LHCN-M2 (cell line): ENCODE measurements around the gene COL4A1. TPM values are rescaled to one million over a fixed set of nuclear protein-coding genes. Genes with fewer than 3 reads are reported as not detected.

Experiments
- DNase-seq: peaks from one replicate; pipeline ENCODE4 v3.0.0-alpha.2; 2012; ENCODE audit warnings: low read depth
- total RNA-seq: library from RNA; depleted of rRNA; stranded (reverse); fragments of >200 nt; gene quantifications from 2 replicates; pipeline ENCODE4 v1.2.3, GENCODE V29; 2014

COL4A1 gene
- total RNA-seq, 1 experiment from 2014 or later: 68.5 TPM

- no peak for DNase-seq
These were observed 30.4 kb downstream of the COL4A1 start for GRCh38 chr13:110276553-110276950.

- DNase-seq: no peak
These were observed 30.9 kb downstream of the COL4A1 start for GRCh38 chr13:110275931-110276552.

DNA sequence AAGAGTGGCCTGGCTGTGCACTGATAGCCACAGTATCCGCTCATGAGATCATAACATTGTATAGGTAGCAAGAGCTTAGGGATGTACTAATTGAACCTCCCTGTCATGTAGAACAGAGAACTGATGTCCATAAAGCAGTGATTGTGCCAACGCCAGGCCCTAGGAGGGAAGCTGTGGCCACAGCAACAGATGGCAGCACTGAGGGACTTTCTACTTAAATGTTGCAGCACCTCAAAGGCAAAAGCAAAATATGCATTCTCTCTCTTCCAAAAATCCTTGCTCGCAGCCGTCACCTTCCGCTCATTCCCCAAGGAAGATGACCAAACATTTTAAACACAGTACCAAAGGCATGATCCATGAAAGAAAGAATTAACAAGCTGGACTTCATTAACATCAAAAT, 32.3 kb downstream of the COL4A1 start:
- no peak for DNase-seq

- no peak for DNase-seq
These were observed 33.7 kb downstream of the COL4A1 start for GRCh38 chr13:110273254-110273653.

DNA sequence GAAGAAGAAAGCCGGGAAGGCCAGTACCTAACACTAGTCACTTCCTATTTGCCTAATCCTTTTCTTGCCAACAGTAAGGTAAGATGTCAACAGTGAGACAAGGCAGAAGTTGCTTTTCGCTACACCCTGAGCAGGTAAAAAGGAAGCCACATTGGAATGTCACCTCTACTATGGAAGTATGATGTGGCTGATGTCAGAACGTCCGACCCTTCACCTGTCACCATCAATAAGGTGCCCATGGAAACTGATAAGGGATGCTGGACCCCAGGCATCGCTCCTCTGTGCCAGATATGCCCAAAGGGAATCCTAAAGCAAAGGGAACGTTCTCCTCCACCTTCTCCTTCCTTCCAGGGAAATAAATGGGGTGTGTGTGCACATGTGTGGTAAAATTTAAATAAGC, 34.3 kb downstream of the COL4A1 start:
- no peak for DNase-seq

DNA sequence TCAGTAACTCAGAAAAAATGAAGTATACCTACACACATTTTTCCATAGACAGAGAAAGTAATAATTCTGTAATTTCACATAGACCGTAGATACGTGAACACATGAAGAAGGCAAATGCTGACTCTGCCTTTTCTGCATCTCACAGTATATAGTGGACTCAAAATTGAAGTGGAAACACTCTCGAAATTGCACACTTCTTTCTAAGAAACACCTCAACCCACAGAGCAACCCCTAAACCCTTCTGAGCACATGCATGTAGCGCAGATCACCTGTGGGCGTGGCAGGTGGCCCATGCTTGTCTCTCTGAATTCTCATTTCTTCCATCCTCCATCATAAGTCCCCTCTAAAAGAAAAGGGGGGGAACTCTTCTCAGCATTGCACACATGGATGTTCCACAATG, 34.7 kb downstream of the COL4A1 start:
- DNase-seq: no peak

GRCh38 chr13:110271313-110271712, 35.6 kb downstream of the COL4A1 start:
- DNase-seq: no peak

DNA sequence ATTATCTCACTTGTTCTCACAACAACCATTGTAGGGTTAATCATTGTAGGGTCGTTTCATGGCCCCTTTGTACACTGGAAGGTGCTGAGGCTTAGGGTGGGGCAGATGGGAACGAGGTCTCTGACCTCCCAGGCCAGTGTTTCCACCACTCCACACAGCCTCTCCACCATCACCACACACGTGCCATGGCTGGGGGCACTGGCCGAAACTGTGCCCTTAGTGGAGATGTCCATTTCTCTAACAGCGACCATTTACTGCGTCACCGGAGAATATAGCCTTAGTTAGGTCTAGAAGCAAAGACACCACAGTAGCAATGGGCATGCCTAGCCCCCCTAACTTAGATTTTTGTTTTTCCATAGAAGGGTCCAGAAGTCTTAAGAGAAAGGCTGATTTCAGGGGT, 36.5 kb downstream of the COL4A1 start:
- DNase-seq: no peak

- DNase-seq: no peak
These were observed 37.3 kb downstream of the COL4A1 start for GRCh38 chr13:110269509-110270185.

- DNase-seq: no peak
These were observed 38.3 kb downstream of the COL4A1 start for GRCh38 chr13:110268576-110269185.

DNA sequence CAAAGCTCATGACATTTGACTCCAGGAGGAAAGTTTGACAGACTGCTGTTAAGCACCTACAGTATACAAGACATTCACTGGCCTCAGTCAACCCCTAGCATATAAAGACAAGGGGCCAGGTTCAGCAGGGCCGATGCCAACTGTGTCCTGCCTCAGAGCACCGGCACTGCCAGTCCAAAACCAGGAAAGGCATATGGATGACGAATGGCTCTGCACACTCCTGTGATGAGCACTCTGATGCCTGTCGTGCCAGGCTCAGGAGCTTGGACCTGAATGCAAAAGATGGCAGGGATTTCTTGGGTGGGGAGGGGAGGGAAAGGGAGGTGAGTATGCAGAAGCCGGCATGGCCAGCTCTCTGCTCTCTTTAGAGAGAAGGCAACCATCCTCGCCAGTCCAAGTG, 38.9 kb downstream of the COL4A1 start:
- DNase-seq: no peak

GRCh38 chr13:110266983-110267382, 40.0 kb downstream of the COL4A1 start:
- DNase-seq: no peak

GRCh38 chr13:110266431-110266809, 40.5 kb downstream of the COL4A1 start:
- no peak for DNase-seq

- DNase-seq: no peak
These were observed 41.1 kb downstream of the COL4A1 start for GRCh38 chr13:110265682-110266430.

- DNase-seq: no peak
These were observed 41.6 kb downstream of the COL4A1 start for GRCh38 chr13:110265341-110265681.

GRCh38 chr13:110264685-110265275, 42.2 kb downstream of the COL4A1 start:
- DNase-seq: no peak

DNA sequence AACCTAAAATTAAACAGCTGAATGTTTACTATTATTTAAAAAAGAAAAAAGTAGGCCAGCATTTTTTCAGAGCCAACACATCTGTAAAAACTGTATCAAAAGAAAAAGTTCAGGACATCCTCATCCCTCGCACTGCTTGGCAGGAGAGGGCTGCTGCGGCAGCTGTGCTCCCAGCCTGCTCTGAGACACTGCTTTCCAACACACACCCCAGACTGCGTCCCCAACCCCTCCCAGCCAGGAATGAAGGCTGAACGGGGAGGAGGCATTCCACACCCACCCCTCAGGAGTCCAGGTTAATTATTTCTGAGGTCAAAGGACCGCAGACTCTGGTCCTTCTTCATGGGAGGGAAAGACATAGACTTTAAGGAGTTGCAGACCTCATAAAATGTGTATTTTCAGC, 43.1 kb downstream of the COL4A1 start:
- DNase-seq: no peak

- DNase-seq: no peak
These were observed 43.6 kb downstream of the COL4A1 start for GRCh38 chr13:110263404-110263803.

GRCh38 chr13:110262508-110263291, 44.3 kb downstream of the COL4A1 start:
- DNase-seq: no peak

DNA sequence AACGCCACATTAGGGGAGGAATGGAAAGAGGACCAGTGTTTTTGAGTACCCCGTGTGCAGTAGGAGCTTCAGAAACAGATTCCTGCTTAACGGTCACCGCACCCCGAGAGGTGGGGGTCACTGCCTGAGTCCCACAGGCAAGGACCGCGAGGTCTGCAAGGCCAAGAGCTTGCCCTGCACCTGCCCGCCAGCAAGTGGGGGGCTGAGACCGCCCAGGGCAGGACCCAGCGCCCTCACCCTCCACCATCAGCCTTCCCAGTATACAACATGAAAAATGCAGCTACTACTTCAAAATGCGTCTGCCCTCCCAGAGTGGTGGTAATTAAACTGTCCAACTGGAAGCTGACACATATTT, 44.9 kb downstream of the COL4A1 start:
- no peak for DNase-seq
